Measurements from ENCODE around the gene CFAP97D2.

- TF ChIP-seq TCF12 (IDR thresholded peaks at IDR 0.05) = no peak
- no peak for TF ChIP-seq MEF2A (IDR thresholded peaks at IDR 0.05; ENCODE audit: borderline replicate concordance, low read depth)
- TF ChIP-seq, protein P1, sequence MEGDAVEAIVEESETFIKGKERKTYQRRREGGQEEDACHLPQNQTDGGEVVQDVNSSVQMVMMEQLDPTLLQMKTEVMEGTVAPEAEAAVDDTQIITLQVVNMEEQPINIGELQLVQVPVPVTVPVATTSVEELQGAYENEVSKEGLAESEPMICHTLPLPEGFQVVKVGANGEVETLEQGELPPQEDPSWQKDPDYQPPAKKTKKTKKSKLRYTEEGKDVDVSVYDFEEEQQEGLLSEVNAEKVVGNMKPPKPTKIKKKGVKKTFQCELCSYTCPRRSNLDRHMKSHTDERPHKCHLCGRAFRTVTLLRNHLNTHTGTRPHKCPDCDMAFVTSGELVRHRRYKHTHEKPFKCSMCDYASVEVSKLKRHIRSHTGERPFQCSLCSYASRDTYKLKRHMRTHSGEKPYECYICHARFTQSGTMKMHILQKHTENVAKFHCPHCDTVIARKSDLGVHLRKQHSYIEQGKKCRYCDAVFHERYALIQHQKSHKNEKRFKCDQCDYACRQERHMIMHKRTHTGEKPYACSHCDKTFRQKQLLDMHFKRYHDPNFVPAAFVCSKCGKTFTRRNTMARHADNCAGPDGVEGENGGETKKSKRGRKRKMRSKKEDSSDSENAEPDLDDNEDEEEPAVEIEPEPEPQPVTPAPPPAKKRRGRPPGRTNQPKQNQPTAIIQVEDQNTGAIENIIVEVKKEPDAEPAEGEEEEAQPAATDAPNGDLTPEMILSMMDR (IDR thresholded peaks at IDR 0.05) = no peak
- TF ChIP-seq CHD2 (IDR thresholded peaks at IDR 0.05; ENCODE audit: low read length, partially characterized antibody) = no peak
- no peak for TF ChIP-seq POLR2AphosphoS5 (IDR thresholded peaks at IDR 0.05; ENCODE audit: low read depth, low read length)
- TF ChIP-seq, protein P2, sequence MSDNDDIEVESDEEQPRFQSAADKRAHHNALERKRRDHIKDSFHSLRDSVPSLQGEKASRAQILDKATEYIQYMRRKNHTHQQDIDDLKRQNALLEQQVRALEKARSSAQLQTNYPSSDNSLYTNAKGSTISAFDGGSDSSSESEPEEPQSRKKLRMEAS (IDR thresholded peaks at IDR 0.05; ENCODE audit: low read depth) = no peak
- TF ChIP-seq EP300 (IDR thresholded peaks at IDR 0.05; ENCODE audit: borderline replicate concordance in 1 of 2, low read depth in 1 of 2, low read length in 1 of 2) = no peak
- TF ChIP-seq USF1 (IDR thresholded peaks at IDR 0.05; ENCODE audit: borderline replicate concordance, low read depth) = no peak
Measured at GRCh38 chr13:114261328-114261965, 82.4 kb downstream of the CFAP97D2 start.
